SK-N-MC (cell line): ENCODE results near the gene ABCD4.

Source experiments
- EZH2 ChIP-seq: fragments of 200-600 bp; sonication (generic); IDR thresholded peaks from one replicate; pipeline ENCODE4 v1.6.1; 2017; ENCODE audit warnings: antibody characterized with exemption
- POLR2AphosphoS5 ChIP-seq: IDR thresholded peaks from 2 replicates; pipeline ENCODE4 v1.6.1; 2012; ENCODE audit warnings: mild to moderate bottlenecking, low read depth, low read length, borderline replicate concordance

DNA sequence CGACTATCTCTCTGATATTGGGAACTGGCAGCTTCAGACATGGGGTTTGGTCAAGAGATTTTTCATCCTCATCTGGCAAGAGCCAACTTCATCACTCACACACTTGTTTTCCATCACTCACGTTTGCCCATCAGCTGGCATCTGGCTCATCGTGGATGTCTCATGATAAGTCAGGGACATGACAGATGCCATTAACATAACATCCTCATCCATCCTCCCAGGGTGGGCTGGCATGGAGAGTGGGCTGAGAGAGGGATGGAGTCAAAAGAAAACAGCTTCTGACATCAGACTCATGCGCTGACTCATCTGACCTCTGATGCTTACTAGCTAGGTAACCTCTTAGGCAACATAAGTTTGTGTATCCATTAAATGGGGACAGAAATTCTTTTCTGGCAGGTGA, 65.3 kb downstream of the ABCD4 start:
- TF ChIP-seq EZH2: no peak
- TF ChIP-seq POLR2AphosphoS5: no peak
